ENCODE measurements around the gene NELFA.
"Not testable (repeated sequence)": the region's sequence is repeated elsewhere in the genome, so short reads cannot be mapped to it uniquely, and the experiment has no call there.

Gene NELFA

DNA sequence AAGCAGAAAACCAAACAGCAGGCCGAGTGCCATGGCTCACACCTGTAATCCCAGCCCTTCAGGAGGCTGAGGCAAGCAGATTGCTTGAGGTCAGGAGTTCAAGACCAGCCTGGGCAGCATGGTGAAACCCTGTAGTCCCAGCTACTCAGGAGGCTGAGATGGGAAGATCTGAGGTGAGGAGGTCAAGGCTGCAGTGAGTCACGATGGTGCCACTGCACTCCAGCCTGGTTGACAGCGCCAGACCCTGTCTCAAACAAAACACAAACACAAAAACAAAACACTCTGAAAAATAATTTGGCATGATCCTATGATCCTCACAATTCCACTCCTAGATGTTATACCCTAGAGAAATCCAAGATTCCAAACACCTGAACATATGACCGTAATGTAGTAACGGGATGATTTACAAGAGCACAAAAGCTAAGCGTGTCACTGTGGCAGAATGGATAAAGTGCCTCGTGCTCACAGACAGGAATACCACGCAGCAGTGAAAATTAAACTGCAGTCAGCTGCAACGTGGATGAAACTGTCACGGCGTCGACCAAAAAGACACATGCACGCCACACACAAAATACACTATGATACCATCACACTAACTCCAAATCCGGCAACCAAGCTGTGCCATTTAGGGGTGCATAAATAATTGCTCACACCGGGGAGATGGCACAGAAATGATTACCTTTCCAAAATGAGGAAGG, 1.7 kb downstream of the NELFA start:
- TF ChIP-seq, protein P1, sequence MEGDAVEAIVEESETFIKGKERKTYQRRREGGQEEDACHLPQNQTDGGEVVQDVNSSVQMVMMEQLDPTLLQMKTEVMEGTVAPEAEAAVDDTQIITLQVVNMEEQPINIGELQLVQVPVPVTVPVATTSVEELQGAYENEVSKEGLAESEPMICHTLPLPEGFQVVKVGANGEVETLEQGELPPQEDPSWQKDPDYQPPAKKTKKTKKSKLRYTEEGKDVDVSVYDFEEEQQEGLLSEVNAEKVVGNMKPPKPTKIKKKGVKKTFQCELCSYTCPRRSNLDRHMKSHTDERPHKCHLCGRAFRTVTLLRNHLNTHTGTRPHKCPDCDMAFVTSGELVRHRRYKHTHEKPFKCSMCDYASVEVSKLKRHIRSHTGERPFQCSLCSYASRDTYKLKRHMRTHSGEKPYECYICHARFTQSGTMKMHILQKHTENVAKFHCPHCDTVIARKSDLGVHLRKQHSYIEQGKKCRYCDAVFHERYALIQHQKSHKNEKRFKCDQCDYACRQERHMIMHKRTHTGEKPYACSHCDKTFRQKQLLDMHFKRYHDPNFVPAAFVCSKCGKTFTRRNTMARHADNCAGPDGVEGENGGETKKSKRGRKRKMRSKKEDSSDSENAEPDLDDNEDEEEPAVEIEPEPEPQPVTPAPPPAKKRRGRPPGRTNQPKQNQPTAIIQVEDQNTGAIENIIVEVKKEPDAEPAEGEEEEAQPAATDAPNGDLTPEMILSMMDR (conservative IDR thresholded peaks at IDR 0.05; ENCODE audit: low read depth) = no peak
- H3K27ac ChIP-seq = no peak overlapping the region
- ChIA-PET POLR2A (ENCODE audit: low non-redundant PET) (interaction anchor here (0.7 kb wide), 1 partner anchor 21 kb away, joined by 3 read pairs; no protein-coding TSS in a partner anchor), CTCF (no interaction called here)
- DNase-seq (ENCODE audit: low spot score) = no peak

DNA sequence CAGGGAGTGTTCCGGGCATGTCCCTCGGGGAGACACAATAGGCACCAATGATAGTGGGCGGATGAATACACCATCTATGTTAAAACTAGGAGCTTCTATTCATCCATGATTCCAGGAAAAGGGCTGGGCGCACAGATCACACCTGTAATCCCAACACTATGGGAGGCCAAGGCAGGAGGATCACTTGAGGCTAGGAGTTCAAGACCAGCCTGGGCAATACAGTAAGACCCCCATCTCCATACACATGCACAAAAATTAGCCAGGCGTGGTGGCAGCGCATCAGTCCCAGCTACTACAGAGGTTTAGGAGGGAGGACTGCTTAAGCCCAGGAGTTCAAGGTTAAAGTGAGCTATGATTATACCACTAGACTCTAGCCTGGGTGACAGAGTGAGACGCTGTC, 2.4 kb downstream of the NELFA start:
- no peak for DNase-seq (ENCODE audit: low spot score)
- no peak overlapping the region for H3K27ac ChIP-seq
- TF ChIP-seq, protein P1 (conservative IDR thresholded peaks at IDR 0.05; ENCODE audit: low read depth) = no peak
- ChIA-PET POLR2A (ENCODE audit: low non-redundant PET) (no interaction called here), CTCF (no interaction called here)

DNA sequence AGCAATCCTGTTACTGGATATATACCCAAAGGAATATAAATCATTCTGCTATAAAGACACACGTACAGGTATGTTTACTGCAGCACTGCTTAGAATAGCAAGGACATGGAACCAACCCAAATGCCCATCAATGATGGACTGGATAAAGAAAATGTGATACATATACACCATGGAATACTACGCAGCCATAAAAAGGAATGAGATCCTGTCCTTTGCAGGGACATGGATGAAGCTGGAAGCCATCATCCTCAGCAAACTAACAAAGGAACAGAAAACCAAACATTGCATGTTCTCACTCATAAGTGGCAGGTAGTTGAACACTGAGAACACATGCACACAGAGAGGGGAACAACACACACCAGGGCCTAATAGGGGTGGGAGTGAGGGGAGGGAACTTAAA, 5.4 kb downstream of the NELFA start:
- CTCF ChIA-PET; H3K27ac ChIP-seq; DNase-seq (ENCODE audit: low spot score); POLR2A ChIA-PET (ENCODE audit: low non-redundant PET): not testable (repeated sequence)

DNA sequence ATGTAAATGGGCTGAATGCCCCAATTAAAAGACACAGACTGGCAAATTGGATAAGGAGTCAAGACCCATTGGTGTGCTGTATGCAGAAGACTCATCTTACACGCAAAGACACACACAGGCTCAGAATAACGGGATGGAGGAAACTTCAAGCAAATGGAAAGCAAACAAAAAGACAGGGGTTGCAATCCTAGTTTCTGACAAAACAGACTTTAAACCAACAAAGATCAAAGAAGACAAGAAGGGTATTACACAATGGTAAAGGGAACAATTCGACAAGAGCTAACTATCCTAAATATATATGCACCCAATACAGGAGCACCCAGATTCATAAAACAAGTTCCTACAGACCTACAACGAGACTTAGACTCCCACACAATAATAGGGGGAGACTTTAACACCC, 9.5 kb downstream of the NELFA start:
- POLR2A ChIA-PET (ENCODE audit: low non-redundant PET); DNase-seq (ENCODE audit: low spot score); H3K27ac ChIP-seq: not testable (repeated sequence)
- CTCF ChIA-PET = interaction anchor here (0.6 kb wide), 1 partner anchor 272 kb away, joined by 6 read pairs; no protein-coding TSS in a partner anchor

DNA sequence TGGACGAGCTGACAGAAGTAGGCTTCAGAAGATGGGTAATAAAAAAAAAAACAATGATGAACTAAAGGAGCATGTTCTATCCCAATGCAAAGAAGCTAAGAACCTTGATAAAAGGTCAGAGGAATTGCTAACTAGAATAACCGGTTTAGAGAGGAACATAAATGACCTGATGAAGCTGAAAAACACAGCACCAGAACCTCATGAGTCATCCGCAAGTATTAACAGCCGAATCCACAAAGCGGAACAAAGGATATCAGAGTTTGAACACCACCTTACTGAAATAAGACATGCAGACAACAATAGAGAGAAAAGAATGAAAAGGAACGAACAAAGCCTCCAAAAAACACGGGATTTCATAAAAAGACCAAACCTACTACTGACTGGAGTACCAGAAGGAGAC, 10.5 kb downstream of the NELFA start:
- TF ChIP-seq, protein P1 (conservative IDR thresholded peaks at IDR 0.05; ENCODE audit: low read depth) = no peak
- no peak for DNase-seq (ENCODE audit: low spot score)
- ChIA-PET CTCF (no interaction called here), POLR2A (ENCODE audit: low non-redundant PET) (no interaction called here)
- no peak overlapping the region for H3K27ac ChIP-seq

DNA sequence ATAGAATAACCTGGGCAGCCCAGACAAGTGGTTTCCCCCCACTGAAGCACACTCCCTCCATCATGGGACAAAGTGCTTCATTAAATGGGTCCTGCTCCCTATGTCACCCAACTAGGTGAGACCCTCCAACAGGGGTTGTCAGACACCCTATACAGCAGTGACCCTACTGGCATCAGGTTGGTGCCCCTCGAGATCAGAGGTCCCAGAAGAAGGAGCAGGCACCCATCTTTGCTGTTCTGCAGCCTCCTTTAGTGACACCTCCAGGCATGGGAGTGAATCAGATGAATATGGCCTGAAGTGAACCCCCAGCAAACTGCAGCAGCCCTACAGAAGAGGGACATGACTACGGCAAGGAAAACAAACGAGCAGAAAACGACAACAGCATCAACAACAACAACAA, 11.1 kb downstream of the NELFA start:
- H3K27ac ChIP-seq = no peak overlapping the region
- TF ChIP-seq, protein P1 (conservative IDR thresholded peaks at IDR 0.05; ENCODE audit: low read depth) = no peak
- POLR2A ChIA-PET (ENCODE audit: low non-redundant PET) = no interaction called here
- CTCF ChIA-PET = no interaction called here
- DNase-seq (ENCODE audit: low spot score) = no peak

DNA sequence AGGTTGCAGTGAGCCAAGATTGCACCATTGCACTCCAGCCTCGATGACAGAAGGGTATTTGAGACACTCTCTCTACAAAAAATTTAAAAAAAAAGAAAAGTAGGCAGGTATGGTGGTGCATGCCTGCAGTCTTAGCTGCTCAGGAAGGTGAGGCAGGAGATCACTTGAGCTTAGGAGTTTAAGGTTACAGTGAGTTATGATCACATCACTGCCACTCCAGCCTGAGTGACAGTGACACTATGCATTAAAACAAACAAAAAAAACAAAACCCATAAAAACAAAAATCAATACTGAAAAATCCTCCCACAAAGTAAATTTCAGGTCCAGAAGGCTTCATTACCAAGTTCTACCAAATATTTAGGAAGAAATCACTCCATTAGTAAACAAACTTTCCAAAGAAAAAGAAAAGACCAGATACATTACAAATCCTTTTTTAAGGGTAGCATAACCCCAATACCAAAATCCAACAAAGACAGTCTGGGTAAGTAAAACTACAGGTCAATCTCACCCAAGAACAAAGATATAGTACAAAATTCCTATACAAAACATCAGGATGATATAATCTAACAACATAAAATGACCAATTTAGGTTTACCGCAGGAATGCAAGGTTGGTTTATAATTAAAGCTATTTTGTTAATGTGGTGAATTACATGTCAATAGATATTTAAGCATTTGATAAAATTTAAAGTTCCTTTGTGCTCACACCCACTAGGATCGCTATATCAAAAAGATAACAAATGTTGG, 11.7 kb downstream of the NELFA start:
- CTCF ChIA-PET = interaction anchor here (0.6 kb wide), 1 partner anchor 64 kb away, joined by 3 read pairs; no protein-coding TSS in a partner anchor
- TF ChIP-seq, protein P1 (conservative IDR thresholded peaks at IDR 0.05; ENCODE audit: low read depth) = no peak
- no peak overlapping the region for H3K27ac ChIP-seq
- POLR2A ChIA-PET (ENCODE audit: low non-redundant PET) = no interaction called here
- DNase-seq (ENCODE audit: low spot score) = no peak

All from RWPE1 (cell line).